ENCODE data around the gene SHANK1.

- TF ChIP-seq, protein P1, sequence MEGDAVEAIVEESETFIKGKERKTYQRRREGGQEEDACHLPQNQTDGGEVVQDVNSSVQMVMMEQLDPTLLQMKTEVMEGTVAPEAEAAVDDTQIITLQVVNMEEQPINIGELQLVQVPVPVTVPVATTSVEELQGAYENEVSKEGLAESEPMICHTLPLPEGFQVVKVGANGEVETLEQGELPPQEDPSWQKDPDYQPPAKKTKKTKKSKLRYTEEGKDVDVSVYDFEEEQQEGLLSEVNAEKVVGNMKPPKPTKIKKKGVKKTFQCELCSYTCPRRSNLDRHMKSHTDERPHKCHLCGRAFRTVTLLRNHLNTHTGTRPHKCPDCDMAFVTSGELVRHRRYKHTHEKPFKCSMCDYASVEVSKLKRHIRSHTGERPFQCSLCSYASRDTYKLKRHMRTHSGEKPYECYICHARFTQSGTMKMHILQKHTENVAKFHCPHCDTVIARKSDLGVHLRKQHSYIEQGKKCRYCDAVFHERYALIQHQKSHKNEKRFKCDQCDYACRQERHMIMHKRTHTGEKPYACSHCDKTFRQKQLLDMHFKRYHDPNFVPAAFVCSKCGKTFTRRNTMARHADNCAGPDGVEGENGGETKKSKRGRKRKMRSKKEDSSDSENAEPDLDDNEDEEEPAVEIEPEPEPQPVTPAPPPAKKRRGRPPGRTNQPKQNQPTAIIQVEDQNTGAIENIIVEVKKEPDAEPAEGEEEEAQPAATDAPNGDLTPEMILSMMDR (IDR thresholded peaks at IDR 0.05) = no peak
- TF ChIP-seq EZH2 (IDR thresholded peaks at IDR 0.05) = no peak
Measured at GRCh38 chr19:50636317-50637085, 83.1 kb downstream of the SHANK1 start.
